ENCODE results near the gene PDCL2.
"Not testable (repeated sequence)": the region's sequence is repeated elsewhere in the genome, so short reads cannot be mapped to it uniquely, and the experiment has no call there.

Gene PDCL2

GRCh38 chr4:55612341-55612740, 20.3 kb upstream of the PDCL2 start:
- H3K36me3 Mint-ChIP-seq (ENCODE audit: low read depth), result no peaks in the 10 kb centered on the region
- H3K4me3 Mint-ChIP-seq, result no peak overlapping the region
- no peak overlapping the region for H3K27ac Mint-ChIP-seq
- peaks cover 2% of the 10 kb centered on the region for H3K4me1 Mint-ChIP-seq (ENCODE audit: low read depth)
- no peaks in the 10 kb centered on the region for H3K9me3 Mint-ChIP-seq
- no peak for DNase-seq (ENCODE audit: low spot score)
- no peaks in the 10 kb centered on the region for H3K27me3 Mint-ChIP-seq (ENCODE audit: low read depth)

DNA sequence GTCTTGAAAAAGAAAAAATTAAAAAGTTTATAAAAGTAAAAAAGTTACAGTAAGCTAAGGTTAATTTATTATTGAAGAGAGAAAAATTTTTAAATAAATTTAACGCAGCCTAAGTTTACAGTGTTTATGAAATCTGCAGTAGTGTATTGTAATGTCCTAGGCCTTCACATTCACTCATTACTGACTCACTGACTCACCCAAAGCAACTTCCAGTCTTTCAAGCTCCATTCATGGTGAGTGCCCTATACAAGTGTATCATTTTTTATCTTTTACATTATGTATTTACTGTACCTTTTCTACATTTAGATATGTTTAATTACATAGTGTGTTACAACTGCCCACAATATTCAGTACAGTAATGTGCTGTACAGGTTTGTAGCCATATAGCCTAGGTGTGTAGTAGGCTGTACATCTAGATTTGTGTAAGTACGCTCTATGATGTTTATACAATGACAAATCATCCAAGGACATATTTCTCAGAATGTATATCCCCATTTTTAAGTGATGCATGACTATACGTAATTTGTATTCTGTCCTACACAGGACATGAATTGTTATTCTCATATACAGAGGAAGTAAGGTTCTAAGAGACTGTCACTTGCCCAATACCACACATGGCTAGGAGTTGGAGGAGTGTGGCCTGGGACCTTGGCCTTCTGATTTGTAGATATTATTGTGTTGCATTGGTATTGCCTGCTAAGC, 19.5 kb upstream of the PDCL2 start:
- Mint-ChIP-seq H3K36me3 (ENCODE audit: low read depth) (no peaks in the 10 kb centered on the region), H3K4me1 (ENCODE audit: low read depth) (no peaks in the 10 kb centered on the region), H3K4me3 (no peak overlapping the region), H3K27ac (no peak overlapping the region), H3K27me3 (ENCODE audit: low read depth) (no peaks in the 10 kb centered on the region), H3K9me3 (no peaks in the 10 kb centered on the region)
- DNase-seq (ENCODE audit: low spot score), result no peak

GRCh38 chr4:55610381-55610780, 18.3 kb upstream of the PDCL2 start:
- no peaks in the 10 kb centered on the region for H3K4me1 Mint-ChIP-seq (ENCODE audit: low read depth)
- no peaks in the 10 kb centered on the region for H3K27me3 Mint-ChIP-seq (ENCODE audit: low read depth)
- H3K9me3 Mint-ChIP-seq, result no peaks in the 10 kb centered on the region
- no peak for DNase-seq (ENCODE audit: low spot score)
- H3K36me3 Mint-ChIP-seq (ENCODE audit: low read depth), result no peaks in the 10 kb centered on the region
- H3K27ac Mint-ChIP-seq, result no peak overlapping the region
- no peak overlapping the region for H3K4me3 Mint-ChIP-seq

GRCh38 chr4:55609393-55609866, 17.4 kb upstream of the PDCL2 start:
- H3K9me3 Mint-ChIP-seq, result no peaks in the 10 kb centered on the region
- no peaks in the 10 kb centered on the region for H3K36me3 Mint-ChIP-seq (ENCODE audit: low read depth)
- no peaks in the 10 kb centered on the region for H3K27me3 Mint-ChIP-seq (ENCODE audit: low read depth)
- H3K4me3 Mint-ChIP-seq, result no peak overlapping the region
- H3K27ac Mint-ChIP-seq, result no peak overlapping the region
- DNase-seq (ENCODE audit: low spot score), result no peak
- no peaks in the 10 kb centered on the region for H3K4me1 Mint-ChIP-seq (ENCODE audit: low read depth)

DNA sequence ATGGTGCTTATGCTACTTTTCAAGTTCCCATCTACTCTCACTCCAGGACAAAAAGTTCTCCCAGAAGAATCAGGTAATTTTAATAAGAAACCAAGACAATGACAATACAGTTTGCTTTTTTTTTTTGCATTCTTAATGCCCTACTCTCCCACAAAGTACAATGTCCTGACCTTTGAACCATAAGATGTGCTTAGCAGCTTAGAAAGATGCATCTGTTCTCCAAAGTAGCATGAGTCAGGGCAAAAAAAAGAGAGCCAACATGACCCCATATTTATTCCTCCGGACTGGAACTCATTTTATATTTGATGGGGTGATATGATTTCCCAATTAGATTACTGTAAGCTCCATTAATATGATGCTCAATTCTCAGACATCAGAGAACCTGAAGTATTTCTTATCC, 16.5 kb upstream of the PDCL2 start:
- H3K36me3 Mint-ChIP-seq (ENCODE audit: low read depth), result no peaks in the 10 kb centered on the region
- no peak for DNase-seq (ENCODE audit: low spot score)
- no peaks in the 10 kb centered on the region for H3K27me3 Mint-ChIP-seq (ENCODE audit: low read depth)
- no peaks in the 10 kb centered on the region for H3K4me1 Mint-ChIP-seq (ENCODE audit: low read depth)
- H3K9me3 Mint-ChIP-seq, result no peaks in the 10 kb centered on the region
- H3K27ac Mint-ChIP-seq, result no peak overlapping the region
- H3K4me3 Mint-ChIP-seq, result no peak overlapping the region

DNA sequence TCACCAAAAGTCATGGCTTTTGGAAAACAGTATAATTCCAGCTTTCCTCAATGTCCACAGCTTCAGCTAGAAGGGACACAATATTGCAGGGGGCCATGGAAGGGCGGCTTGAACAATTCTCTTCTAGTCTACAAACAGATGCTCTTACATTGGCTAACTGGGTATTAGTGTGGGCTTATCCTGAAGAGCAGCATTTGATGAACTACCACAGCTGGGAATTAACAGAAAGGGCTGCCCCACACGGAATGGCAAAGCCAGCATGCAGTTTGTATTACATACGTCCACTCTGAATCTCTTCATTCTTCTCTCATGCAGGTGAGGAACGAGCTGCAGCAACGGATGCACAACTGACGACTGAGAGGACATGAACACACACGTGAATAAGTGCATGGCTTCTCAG, 13.0 kb upstream of the PDCL2 start:
- Mint-ChIP-seq H3K36me3 (ENCODE audit: low read depth) (no peaks in the 10 kb centered on the region), H3K27ac (no peak overlapping the region), H3K9me3 (no peaks in the 10 kb centered on the region), H3K4me3 (no peak overlapping the region), H3K4me1 (ENCODE audit: low read depth) (no peaks in the 10 kb centered on the region), H3K27me3 (ENCODE audit: low read depth) (peaks cover 1% of the 10 kb centered on the region)
- no peak for DNase-seq (ENCODE audit: low spot score)

DNA sequence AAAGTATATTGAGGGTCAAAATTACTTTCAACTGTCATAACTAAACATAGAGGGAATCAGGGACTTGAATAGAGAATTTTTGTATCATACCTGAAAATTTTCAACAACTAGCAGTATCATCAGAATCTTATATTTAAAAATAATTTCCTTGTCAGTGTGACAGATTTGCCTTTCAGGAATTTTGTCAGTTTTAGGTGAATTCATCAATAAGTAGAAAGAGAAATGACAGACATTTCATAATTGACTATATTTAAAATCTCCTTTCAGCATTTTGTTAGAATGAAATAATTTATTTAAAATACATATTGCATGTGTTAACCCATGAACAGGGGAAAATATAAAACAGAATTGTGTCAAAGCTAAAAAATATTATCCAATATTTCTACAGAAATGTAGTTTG, 8.6 kb upstream of the PDCL2 start:
- H3K27ac Mint-ChIP-seq, result no peak overlapping the region
- H3K36me3 Mint-ChIP-seq (ENCODE audit: low read depth), result no peaks in the 10 kb centered on the region
- no peak overlapping the region for H3K4me3 Mint-ChIP-seq
- no peaks in the 10 kb centered on the region for H3K9me3 Mint-ChIP-seq
- peaks cover 9% of the 10 kb centered on the region for H3K27me3 Mint-ChIP-seq (ENCODE audit: low read depth)
- DNase-seq (ENCODE audit: low spot score), result no peak
- no peaks in the 10 kb centered on the region for H3K4me1 Mint-ChIP-seq (ENCODE audit: low read depth)

GRCh38 chr4:55598641-55599040, 6.6 kb upstream of the PDCL2 start:
- no peaks in the 10 kb centered on the region for H3K36me3 Mint-ChIP-seq (ENCODE audit: low read depth)
- H3K9me3 Mint-ChIP-seq, result no peaks in the 10 kb centered on the region
- H3K27ac Mint-ChIP-seq, result no peak overlapping the region
- DNase-seq (ENCODE audit: low spot score), result no peak
- H3K4me1 Mint-ChIP-seq (ENCODE audit: low read depth), result no peaks in the 10 kb centered on the region
- H3K27me3 Mint-ChIP-seq (ENCODE audit: low read depth), result peaks cover 9% of the 10 kb centered on the region
- H3K4me3 Mint-ChIP-seq, result no peak overlapping the region

GRCh38 chr4:55588160-55588559, 3.9 kb downstream of the PDCL2 start:
- H3K36me3 Mint-ChIP-seq (ENCODE audit: low read depth), result no peaks in the 10 kb centered on the region
- peaks cover 2% of the 10 kb centered on the region for H3K27me3 Mint-ChIP-seq (ENCODE audit: low read depth)
- no peak for DNase-seq (ENCODE audit: low spot score)

DNA sequence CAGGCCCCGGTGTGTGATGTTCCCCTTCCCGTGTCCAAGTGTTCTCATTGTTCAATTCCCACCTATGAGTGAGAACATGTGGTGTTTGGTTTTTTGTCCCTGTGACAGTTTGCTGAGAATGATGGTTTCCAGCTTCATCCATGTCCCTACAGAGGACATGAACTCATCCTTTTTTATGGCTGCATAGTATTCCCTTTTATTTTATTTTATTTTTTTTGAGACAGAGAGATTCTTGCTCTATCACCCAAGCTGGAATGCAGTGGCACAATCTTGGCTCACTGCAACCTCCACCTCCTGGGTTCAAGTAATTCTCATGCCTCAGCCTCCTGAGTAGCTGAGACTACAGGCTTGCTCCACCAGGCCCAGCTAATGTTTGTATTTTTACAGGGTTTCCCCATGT, 9.3 kb downstream of the PDCL2 start:
- H3K27me3 Mint-ChIP-seq (ENCODE audit: low read depth); H3K4me3 Mint-ChIP-seq; H3K36me3 Mint-ChIP-seq (ENCODE audit: low read depth); H3K27ac Mint-ChIP-seq; DNase-seq (ENCODE audit: low spot score); H3K4me1 Mint-ChIP-seq (ENCODE audit: low read depth): not testable (repeated sequence)
- H3K9me3 Mint-ChIP-seq, result peaks cover 12% of the 10 kb centered on the region

More at GRCh38 chr4:55588160-55588559, 3.9 kb downstream of the PDCL2 start:
- H3K4me3 Mint-ChIP-seq, result no peak overlapping the region
- no peak overlapping the region for H3K27ac Mint-ChIP-seq
- peaks cover 6% of the 10 kb centered on the region for H3K9me3 Mint-ChIP-seq
- no peaks in the 10 kb centered on the region for H3K4me1 Mint-ChIP-seq (ENCODE audit: low read depth)

- no peak overlapping the region for H3K27ac Mint-ChIP-seq
- no peaks in the 10 kb centered on the region for H3K36me3 Mint-ChIP-seq (ENCODE audit: low read depth)
- H3K27me3 Mint-ChIP-seq (ENCODE audit: low read depth), result no peaks in the 10 kb centered on the region
- DNase-seq (ENCODE audit: low spot score), result no peak
- H3K4me1 Mint-ChIP-seq (ENCODE audit: low read depth), result no peaks in the 10 kb centered on the region
- H3K9me3 Mint-ChIP-seq, result peaks cover 31% of the 10 kb centered on the region
- no peak overlapping the region for H3K4me3 Mint-ChIP-seq
Observed at GRCh38 chr4:55578341-55579010, 13.6 kb downstream of the PDCL2 start.

GRCh38 chr4:55575513-55575912, 16.5 kb downstream of the PDCL2 start:
- Mint-ChIP-seq H3K27me3 (ENCODE audit: low read depth) (no peaks in the 10 kb centered on the region), H3K27ac (no peak overlapping the region), H3K4me1 (ENCODE audit: low read depth) (no peaks in the 10 kb centered on the region)

GRCh38 chr4:55574252-55574651, 17.8 kb downstream of the PDCL2 start:
- DNase-seq (ENCODE audit: low spot score), result no peak
- H3K4me1 Mint-ChIP-seq (ENCODE audit: low read depth), result no peaks in the 10 kb centered on the region
- H3K36me3 Mint-ChIP-seq (ENCODE audit: low read depth), result no peaks in the 10 kb centered on the region
- H3K27ac Mint-ChIP-seq, result no peak overlapping the region
- H3K27me3 Mint-ChIP-seq (ENCODE audit: low read depth), result no peaks in the 10 kb centered on the region
- no peak overlapping the region for H3K4me3 Mint-ChIP-seq
- H3K9me3 Mint-ChIP-seq, result peaks cover 25% of the 10 kb centered on the region

More at GRCh38 chr4:55575513-55575912, 16.5 kb downstream of the PDCL2 start:
- Mint-ChIP-seq H3K4me3 (no peak overlapping the region), H3K9me3 (peaks cover 25% of the 10 kb centered on the region), H3K36me3 (ENCODE audit: low read depth) (no peaks in the 10 kb centered on the region)
- no peak for DNase-seq (ENCODE audit: low spot score)

DNA sequence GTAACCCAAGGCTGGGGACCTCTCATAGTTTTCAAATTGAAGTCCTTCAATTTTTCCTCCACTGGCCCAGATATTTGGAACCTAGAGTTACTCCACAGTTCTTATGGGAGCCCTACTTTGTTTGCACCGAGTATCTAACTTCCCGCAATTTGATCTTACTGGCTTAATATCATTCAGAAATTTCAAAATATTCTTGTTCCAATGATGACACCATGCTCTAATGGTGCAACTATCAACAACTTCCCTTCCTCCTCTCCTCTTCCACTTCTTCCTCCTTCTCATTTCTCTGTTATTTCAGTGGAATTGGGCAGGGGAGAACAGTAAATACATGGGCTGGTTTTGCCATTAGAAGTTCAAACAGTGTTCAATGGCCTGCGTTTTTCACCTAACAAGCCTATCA, 20.2 kb downstream of the PDCL2 start:
- Mint-ChIP-seq H3K27me3 (ENCODE audit: low read depth) (peaks cover 3% of the 10 kb centered on the region), H3K27ac (no peak overlapping the region)

More for the DNA sequence above, 20.2 kb downstream of the PDCL2 start:
- H3K4me3 Mint-ChIP-seq, result no peak overlapping the region
- no peaks in the 10 kb centered on the region for H3K4me1 Mint-ChIP-seq (ENCODE audit: low read depth)
- DNase-seq (ENCODE audit: low spot score), result no peak
- H3K36me3 Mint-ChIP-seq (ENCODE audit: low read depth), result no peaks in the 10 kb centered on the region
- peaks cover 14% of the 10 kb centered on the region for H3K9me3 Mint-ChIP-seq
